Stomach (tissue), 9 donors: Measurements from ENCODE around the gene SOX5. TPM values are rescaled to one million over a fixed set of nuclear protein-coding genes. Genes with fewer than 3 reads are reported as not detected.

Experiments
- DNase-seq, 2 donors: peaks; one replicate each; pipeline versions ENCODE4 v3.0.0 to v3.0.0-alpha.2; 2013 to 2019
- H3K27ac ChIP-seq, 5 donors: fragments of 200-600 bp in 4 of 5; sonication (generic) in 4 of 5; one replicate each; pipeline ENCODE4 v1.5.1; 2013 to 2019; ENCODE audit warnings: mild to moderate bottlenecking in 1 of 5, moderate library complexity in 1 of 5
- H3K27me3 ChIP-seq, 3 donors: fragments of 200-600 bp; sonication (generic); one replicate each; pipeline ENCODE4 v1.5.1; 2017 to 2019; ENCODE audit warnings: mixed run types in 1 of 3
- H3K36me3 ChIP-seq, 4 donors: fragments of 200-600 bp; sonication (generic); 1 replicate in 3 of 4; 2 replicates in 1 of 4; pipeline ENCODE4 v1.5.1; 2016 to 2019
- H3K4me1 ChIP-seq, 4 donors: fragments of 200-600 bp; sonication (generic); one replicate each; pipeline ENCODE4 v1.5.1; 2016 to 2019
- H3K4me3 ChIP-seq, 4 donors: fragments of 200-600 bp; sonication (generic) in 3 of 4; one replicate each; pipeline ENCODE4 v1.5.1; 2016 to 2019; ENCODE audit warnings: mild to moderate bottlenecking in 1 of 4
- H3K9me3 ChIP-seq, 4 donors: fragments of 200-600 bp; sonication (generic); one replicate each; pipeline ENCODE4 v1.5.1; 2016 to 2019
- CTCF ChIP-seq, 7 experiments: fragments of 450-650 bp in 4 of 7; fragments of 200-600 bp in 3 of 7; sonication (generic) in 3 of 7; IDR thresholded peaks; one replicate each; pipeline ENCODE4 v1.5.1; 2016 to 2019; ENCODE audit warnings: antibody characterized with exemption in 7 of 7, control low read depth in 2 of 7, mild to moderate bottlenecking in 1 of 7
- EP300 ChIP-seq: sonication (generic); formaldehyde crosslinking; IDR thresholded peaks from one replicate; pipeline ENCODE4 v1.6.1; 2017; ENCODE audit warnings: antibody characterized with exemption
- POLR2A ChIP-seq, 4 donors: fragments of 450-650 bp; IDR thresholded peaks; one replicate each; pipeline ENCODE4 v1.6.1; 2016; ENCODE audit warnings: antibody characterized with exemption in 4 of 4, control low read depth in 2 of 4, mild to moderate bottlenecking in 1 of 4, moderate library complexity in 1 of 4
- POLR2AphosphoS5 ChIP-seq, 3 donors: sonication (generic); formaldehyde crosslinking; IDR thresholded peaks; one replicate each; pipeline ENCODE4 v1.6.1; 2016; ENCODE audit warnings: antibody characterized with exemption in 3 of 3
- WGBS, 5 donors: extraction: QIAGEN DNeasy Blood & Tissue Kit in 3 of 5; methylation state at CpG; one replicate each; pipeline versions ENCODE4 v1.1.5 to v1.1.7; 2013 to 2018; 5-methylcytosine and 5-hydroxymethylcytosine counted together
- intact Hi-C: fragments of 100-400 bp; cut with DNase I; formaldehyde crosslinking; loops from one replicate; pipeline ENCODE4 v1.15.1; 2023; ENCODE audit warnings: low total_unique reads
- polyA plus RNA-seq, 3 donors: library from polyadenylated mRNA; stranded (reverse); fragments of 200-250 nt; gene quantifications; one replicate each; pipeline ENCODE4 v1.2.3, GENCODE V29; 2013
- total RNA-seq, 5 donors: library from RNA; depleted of rRNA; stranded (reverse); fragments of >200 nt; gene quantifications; one replicate each; pipeline versions ENCODE4 v1.1.0 to v1.2.3, GENCODE V29; 2014 to 2016
- donor health status: healthy with polysubstance abuse.
- donor health status: Bipolar disorder and iron deficiency.
- donor health status: healthy.

The SOX5 gene
- total and polyA plus RNA-seq, 8 donors = 0.85 to 57.2 (median 4.6) TPM

DNA sequence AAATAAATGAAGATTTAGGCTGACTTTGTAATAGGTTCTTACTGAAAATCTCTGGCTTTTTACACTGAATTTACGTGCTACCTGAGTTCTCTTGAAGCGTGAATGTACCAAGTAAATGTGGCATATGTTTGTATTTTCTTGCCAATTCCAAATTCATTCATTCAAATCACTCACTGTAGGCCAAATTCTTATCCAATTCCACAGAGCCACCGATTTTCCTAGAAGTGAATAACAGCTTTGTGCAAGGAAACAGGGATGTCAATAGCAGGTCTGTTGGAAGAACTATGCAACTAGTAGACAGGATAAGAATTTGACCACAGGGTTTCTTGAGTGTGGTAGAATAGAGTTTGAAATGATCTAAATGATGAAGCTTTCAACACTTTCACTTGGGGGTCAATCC, 86.8 kb downstream of the SOX5 start:
- no peaks in the 10 kb centered on the region for H3K36me3 ChIP-seq
- intact Hi-C loops = no loop called here
- H3K27me3 ChIP-seq = no peaks in the 10 kb centered on the region
- DNase-seq = no peak
- no peak overlapping the region for H3K27ac ChIP-seq
- WGBS, 5 donors = 86 to 94% (median 93%) methylated on average over 3 of the region's 3 CpGs
- no peak overlapping the region for H3K4me3 ChIP-seq
- peaks cover 0 to 11% (median 9%) of the 10 kb centered on the region in 4 donors for H3K9me3 ChIP-seq
- TF ChIP-seq EP300 (no peak), POLR2A (IDR thresholded peaks at IDR 0.05) (no peak)
- no peaks in the 10 kb centered on the region for H3K4me1 ChIP-seq

GRCh38 chr12:23860019-23860418, 89.5 kb downstream of the SOX5 start:
- H3K27ac ChIP-seq = no peak overlapping the region
- H3K4me3 ChIP-seq = no peak overlapping the region
- H3K36me3 ChIP-seq = no peaks in the 10 kb centered on the region
- WGBS, 5 donors = 68 to 91% (median 89%) methylated on average over 1 of the region's 1 CpG
- intact Hi-C loops = no loop called here
- H3K27me3 ChIP-seq = no peaks in the 10 kb centered on the region
- no peak for DNase-seq
- H3K9me3 ChIP-seq = peaks cover 0 to 11% (median 9%) of the 10 kb centered on the region in 4 donors
- no peaks in the 10 kb centered on the region for H3K4me1 ChIP-seq
- TF ChIP-seq CTCF (IDR thresholded peaks at IDR 0.05) (no peak), EP300 (no peak), POLR2AphosphoS5 (IDR thresholded peaks at IDR 0.05) (no peak), POLR2A (IDR thresholded peaks at IDR 0.05) (no peak)

DNA sequence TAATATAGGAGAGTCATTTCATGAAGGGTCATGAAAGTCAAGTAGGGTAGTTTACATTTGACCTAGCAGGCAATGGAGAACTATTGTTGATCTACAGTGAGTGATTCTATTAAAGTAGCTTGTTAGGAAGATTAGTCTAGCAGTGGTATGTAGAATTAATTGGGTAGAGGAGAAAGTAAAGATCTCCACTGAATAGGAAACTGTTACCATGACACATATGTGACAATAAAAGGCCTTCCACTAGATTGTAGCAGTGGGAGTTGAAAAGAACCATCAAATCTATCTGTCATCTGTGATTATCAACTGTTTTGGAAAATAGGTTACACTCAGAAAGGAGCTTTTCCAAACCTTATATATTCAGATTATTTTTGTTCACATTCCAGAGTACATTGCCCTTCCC, 92.3 kb downstream of the SOX5 start:
- peaks cover 0 to 11% (median 9%) of the 10 kb centered on the region in 4 donors for H3K9me3 ChIP-seq

DNA sequence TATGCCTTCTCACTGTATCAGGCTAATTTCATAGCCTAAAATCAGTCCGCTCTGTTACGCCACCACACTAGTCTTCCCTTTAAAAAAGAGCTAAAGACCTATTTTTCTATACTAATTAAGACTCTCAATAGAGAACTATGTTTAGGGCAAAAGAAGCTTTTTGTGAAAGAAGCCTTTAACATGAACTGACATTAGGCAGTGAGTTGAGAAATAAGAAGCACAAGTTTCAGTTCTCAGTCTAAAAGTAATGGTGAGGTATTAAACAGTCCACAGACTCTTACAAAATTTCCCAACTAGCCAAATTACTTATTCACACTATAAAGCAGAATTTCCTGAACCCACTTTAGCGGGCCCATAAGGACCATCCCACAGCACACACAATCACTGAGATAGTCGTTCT, 93.7 kb downstream of the SOX5 start:
- Histone ChIP-seq H3K4me1 (no peaks in the 10 kb centered on the region), H3K36me3 (no peaks in the 10 kb centered on the region), H3K27ac (no peak overlapping the region), H3K9me3 (peaks cover 0 to 11% (median 9%) of the 10 kb centered on the region in 4 donors), H3K27me3 (no peaks in the 10 kb centered on the region), H3K4me3 (no peak overlapping the region)
- WGBS, 5 donors = 66 to 73% (median 70%) methylated on average over 4 of the region's 4 CpGs
- intact Hi-C loops = no loop called here
- no peak for DNase-seq
- no peak for TF ChIP-seq EP300
- no peak for TF ChIP-seq POLR2AphosphoS5 (IDR thresholded peaks at IDR 0.05)
- no peak for TF ChIP-seq CTCF (IDR thresholded peaks at IDR 0.05)
- TF ChIP-seq POLR2A (IDR thresholded peaks at IDR 0.05) = no peak

More for the DNA sequence above, 92.3 kb downstream of the SOX5 start:
- Histone ChIP-seq H3K4me1 (no peaks in the 10 kb centered on the region), H3K27ac (no peak overlapping the region), H3K36me3 (no peaks in the 10 kb centered on the region), H3K27me3 (no peaks in the 10 kb centered on the region), H3K4me3 (no peak overlapping the region)
- intact Hi-C loops = no loop called here
- TF ChIP-seq POLR2A (IDR thresholded peaks at IDR 0.05) (no peak), EP300 (no peak), POLR2AphosphoS5 (IDR thresholded peaks at IDR 0.05) (no peak), CTCF (IDR thresholded peaks at IDR 0.05) (no peak)
- DNase-seq = no peak

GRCh38 chr12:23854598-23854997, 94.9 kb downstream of the SOX5 start:
- no peak overlapping the region for H3K4me3 ChIP-seq
- no peaks in the 10 kb centered on the region for H3K27me3 ChIP-seq
- no peaks in the 10 kb centered on the region for H3K36me3 ChIP-seq
- TF ChIP-seq CTCF (IDR thresholded peaks at IDR 0.05) = no peak
- TF ChIP-seq EP300 = no peak
- no peak for TF ChIP-seq POLR2AphosphoS5 (IDR thresholded peaks at IDR 0.05)
- TF ChIP-seq POLR2A (IDR thresholded peaks at IDR 0.05) = no peak
- H3K27ac ChIP-seq = no peak overlapping the region
- intact Hi-C loops = no loop called here
- no peaks in the 10 kb centered on the region for H3K4me1 ChIP-seq
- H3K9me3 ChIP-seq = peaks cover 0 to 9% (median 7%) of the 10 kb centered on the region in 4 donors
- DNase-seq = no peak
